ENCODE measurements around the gene CPA2. TPM values are rescaled to one million over a fixed set of nuclear protein-coding genes. Genes with fewer than 3 reads are reported as not detected.

CPA2 gene
- polyA plus RNA-seq, 1 donor: 28.4 TPM

DNA sequence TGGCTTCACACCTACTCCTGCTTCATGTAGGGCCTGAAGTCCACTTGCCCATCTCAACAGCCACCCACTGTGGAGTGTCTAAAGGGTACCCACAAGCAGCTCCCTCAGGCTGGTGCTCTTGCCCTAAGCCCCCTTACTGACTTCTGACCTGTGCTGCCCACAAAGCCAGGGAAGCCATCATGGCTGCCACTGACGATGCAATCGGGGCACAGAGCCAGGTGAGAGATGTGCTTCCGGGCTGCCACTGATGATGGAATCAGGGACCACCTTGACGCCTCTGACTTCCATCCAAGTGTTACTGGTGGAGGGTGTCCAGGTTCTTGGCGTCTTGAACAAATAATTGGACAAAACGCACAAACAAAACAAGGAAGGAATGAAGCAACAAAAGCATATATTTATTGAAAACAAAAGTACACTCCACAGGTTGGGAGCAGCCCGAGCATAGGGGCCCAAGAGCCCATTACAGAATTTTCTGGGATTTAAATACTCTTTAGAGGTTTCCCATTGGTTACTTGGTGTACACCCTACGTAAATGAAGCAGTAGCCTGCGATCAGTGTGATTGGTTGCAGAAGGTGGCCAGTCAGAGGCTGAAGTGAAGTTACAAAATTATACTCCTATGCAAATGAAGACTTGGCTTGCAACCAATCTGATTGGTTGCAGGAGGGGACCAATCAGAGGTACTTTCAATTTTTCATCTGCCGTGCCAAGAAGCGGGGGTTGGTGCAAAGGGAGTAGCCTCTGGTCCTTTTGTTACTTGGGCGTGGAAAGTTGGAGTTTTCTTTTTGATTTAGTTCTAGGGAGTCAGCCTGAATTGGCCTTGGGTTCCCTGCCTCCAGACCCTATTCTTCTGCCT, 4.5 kb downstream of the CPA2 start:
- H3K27ac ChIP-seq (ENCODE audit: low read length): no peak overlapping the region
- H3K4me3 ChIP-seq (ENCODE audit: low read length): no peak overlapping the region
- no peaks in the 10 kb centered on the region for H3K36me3 ChIP-seq (ENCODE audit: control insufficient read depth, insufficient read depth, low read length)
- H3K4me1 ChIP-seq (ENCODE audit: control insufficient read depth, insufficient read depth, low read length): peaks cover 22% of the 10 kb centered on the region
- H3K27me3 ChIP-seq (ENCODE audit: control insufficient read depth, insufficient read depth, low read length): no peaks in the 10 kb centered on the region
- DNase-seq: no peak
- H3K9me3 ChIP-seq (ENCODE audit: control insufficient read depth, low read depth, low read length): no peaks in the 10 kb centered on the region
- WGBS (ENCODE audit: insufficient coverage, low lambda C conversion rate): no CpG with 5 or more reads among the region's 12 CpGs

DNA sequence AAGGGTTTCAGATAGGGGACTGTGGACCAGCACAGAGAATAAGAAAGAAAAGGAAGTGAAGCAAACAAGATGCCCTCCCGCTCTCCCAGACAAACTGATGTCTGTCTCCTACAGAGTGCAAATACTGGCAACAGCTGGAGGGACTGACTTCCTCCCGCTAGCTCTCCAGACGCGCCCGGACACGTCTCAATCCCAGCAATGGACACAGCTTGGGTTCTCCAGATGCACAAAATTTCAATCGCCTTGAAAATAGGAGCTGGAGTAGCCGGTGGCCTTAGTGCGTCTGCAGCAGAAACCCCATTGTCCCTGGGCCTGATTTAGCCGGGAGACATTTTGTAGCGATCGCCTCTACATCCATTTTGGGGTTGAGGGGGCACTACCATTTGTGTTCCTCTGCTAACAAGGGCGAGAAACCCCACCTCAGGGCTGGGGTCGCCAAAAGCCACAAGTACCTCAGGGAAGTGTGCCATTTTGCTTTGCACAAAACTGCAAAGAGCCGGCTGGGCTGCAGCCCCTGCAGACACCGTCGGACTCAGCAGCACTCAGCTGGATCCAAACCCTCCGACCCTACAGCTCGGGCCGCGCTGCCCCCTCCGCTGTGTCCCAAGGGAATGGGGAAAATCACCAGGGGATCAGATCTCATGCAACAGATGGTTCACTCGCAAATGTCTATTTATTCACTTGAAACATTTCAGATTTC, 5.9 kb downstream of the CPA2 start:
- no peaks in the 10 kb centered on the region for H3K27me3 ChIP-seq (ENCODE audit: control insufficient read depth, insufficient read depth, low read length)
- no peak for DNase-seq
- WGBS (ENCODE audit: insufficient coverage, low lambda C conversion rate): no CpG with 5 or more reads among the region's 23 CpGs
- no peaks in the 10 kb centered on the region for H3K9me3 ChIP-seq (ENCODE audit: control insufficient read depth, low read depth, low read length)
- peak overlapping the region; percentile 7 for H3K4me3 ChIP-seq (ENCODE audit: low read length)
- H3K4me1 ChIP-seq (ENCODE audit: control insufficient read depth, insufficient read depth, low read length): peaks cover 16% of the 10 kb centered on the region
- H3K27ac ChIP-seq (ENCODE audit: low read length): peak overlapping the region; percentile 74
- no peaks in the 10 kb centered on the region for H3K36me3 ChIP-seq (ENCODE audit: control insufficient read depth, insufficient read depth, low read length)

DNA sequence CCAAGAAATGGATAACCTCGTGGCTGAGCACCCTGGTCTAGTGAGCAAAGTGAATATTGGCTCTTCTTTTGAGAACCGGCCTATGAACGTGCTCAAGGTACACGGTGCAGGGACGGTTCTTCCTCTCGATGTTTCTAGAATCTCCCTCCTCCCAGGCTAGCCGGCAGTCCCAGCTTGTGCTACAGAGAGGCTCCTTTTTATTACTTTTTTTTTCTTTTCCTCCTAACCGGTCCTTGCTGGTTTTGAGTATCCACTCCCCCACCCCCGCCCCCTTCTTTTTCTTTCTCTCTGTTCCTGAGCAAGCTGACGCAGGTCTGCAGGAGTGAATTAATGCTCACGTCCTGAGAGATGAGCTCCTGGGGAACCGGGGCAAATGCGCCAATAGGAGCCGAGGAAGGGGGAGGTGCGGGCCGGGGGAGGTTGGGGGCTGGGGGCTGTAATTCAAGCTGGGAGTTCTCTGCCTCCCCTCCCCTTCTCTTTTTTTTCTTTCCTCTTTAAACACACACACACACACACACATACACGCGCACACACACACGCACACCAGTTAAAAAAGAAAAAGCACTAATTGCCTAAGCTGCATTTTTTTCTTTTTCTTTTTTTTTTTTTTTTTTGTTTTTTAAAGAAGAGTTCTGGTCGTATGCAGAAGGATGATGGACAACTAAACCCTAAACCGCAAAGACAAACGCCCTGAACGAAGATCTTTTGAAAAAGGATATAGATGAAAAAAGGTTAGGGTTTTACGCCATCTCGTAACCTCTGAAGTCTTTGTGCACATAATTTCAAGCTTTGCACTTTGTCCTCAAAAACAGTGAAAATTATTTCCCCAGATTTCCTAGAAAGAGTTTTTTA, 6.6 kb downstream of the CPA2 start:
- Histone ChIP-seq H3K27me3 (ENCODE audit: control insufficient read depth, insufficient read depth, low read length) (no peaks in the 10 kb centered on the region), H3K27ac (ENCODE audit: low read length) (peak overlapping the region; percentile 74), H3K36me3 (ENCODE audit: control insufficient read depth, insufficient read depth, low read length) (no peaks in the 10 kb centered on the region), H3K9me3 (ENCODE audit: control insufficient read depth, low read depth, low read length) (no peaks in the 10 kb centered on the region), H3K4me1 (ENCODE audit: control insufficient read depth, insufficient read depth, low read length) (peaks cover 16% of the 10 kb centered on the region), H3K4me3 (ENCODE audit: low read length) (peak overlapping the region; percentile 13)
- DNase-seq: peak; percentile 58 to 71
- 23% methylated on average over 8 of the region's 25 CpGs for WGBS (ENCODE audit: insufficient coverage, low lambda C conversion rate)

DNA sequence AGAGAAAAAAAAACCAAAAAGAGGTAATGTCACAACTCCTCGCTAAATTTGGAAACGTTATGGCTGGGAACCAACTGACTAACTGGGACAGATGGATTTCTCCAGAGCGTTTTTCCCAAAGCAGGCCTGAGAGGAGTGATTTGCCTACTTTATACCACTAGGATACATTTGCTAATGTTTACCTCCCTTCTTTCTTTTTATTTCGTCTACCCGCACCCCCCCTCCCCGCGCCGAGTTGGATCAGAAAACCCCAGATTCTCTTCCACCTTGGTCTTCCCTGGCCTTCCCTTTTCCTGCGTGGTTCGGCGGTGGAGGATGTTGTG, 7.2 kb downstream of the CPA2 start:
- WGBS (ENCODE audit: insufficient coverage, low lambda C conversion rate): 0% methylated on average over 1 of the region's 11 CpGs
- Histone ChIP-seq H3K27me3 (ENCODE audit: control insufficient read depth, insufficient read depth, low read length) (no peaks in the 10 kb centered on the region), H3K4me3 (ENCODE audit: low read length) (peak overlapping the region; percentile 13), H3K9me3 (ENCODE audit: control insufficient read depth, low read depth, low read length) (no peaks in the 10 kb centered on the region), H3K36me3 (ENCODE audit: control insufficient read depth, insufficient read depth, low read length) (no peaks in the 10 kb centered on the region), H3K27ac (ENCODE audit: low read length) (peak overlapping the region; percentile 71), H3K4me1 (ENCODE audit: control insufficient read depth, insufficient read depth, low read length) (peaks cover 16% of the 10 kb centered on the region)
- DNase-seq: peak in 1 of 2 donors; percentile 28

DNA sequence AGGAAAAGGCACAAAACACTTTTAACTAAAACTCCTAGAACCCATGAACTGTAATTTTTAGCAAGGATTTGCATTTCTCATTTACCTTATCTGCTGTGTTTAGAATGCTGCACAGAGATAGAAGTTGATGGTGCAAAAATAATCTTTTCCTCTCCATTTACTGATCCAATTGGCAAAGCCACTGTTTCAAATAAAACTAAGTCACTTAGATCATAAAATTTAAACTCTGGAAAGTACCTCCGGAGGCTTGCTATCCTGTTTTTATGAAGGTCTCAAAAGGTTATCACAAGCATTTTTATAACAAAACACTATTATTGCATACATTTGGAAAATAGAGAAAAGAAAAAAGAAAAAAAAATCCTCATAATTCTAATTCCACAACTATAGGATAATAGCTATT, 7.6 kb downstream of the CPA2 start:
- WGBS (ENCODE audit: insufficient coverage, low lambda C conversion rate): 50% methylated on average over 1 of the region's 1 CpG
- H3K9me3 ChIP-seq (ENCODE audit: control insufficient read depth, low read depth, low read length): no peaks in the 10 kb centered on the region
- peaks cover 16% of the 10 kb centered on the region for H3K4me1 ChIP-seq (ENCODE audit: control insufficient read depth, insufficient read depth, low read length)
- H3K27me3 ChIP-seq (ENCODE audit: control insufficient read depth, insufficient read depth, low read length): no peaks in the 10 kb centered on the region
- no peak for DNase-seq
- H3K27ac ChIP-seq (ENCODE audit: low read length): peak overlapping the region; percentile 71
- H3K36me3 ChIP-seq (ENCODE audit: control insufficient read depth, insufficient read depth, low read length): no peaks in the 10 kb centered on the region
- no peak overlapping the region for H3K4me3 ChIP-seq (ENCODE audit: low read length)

DNA sequence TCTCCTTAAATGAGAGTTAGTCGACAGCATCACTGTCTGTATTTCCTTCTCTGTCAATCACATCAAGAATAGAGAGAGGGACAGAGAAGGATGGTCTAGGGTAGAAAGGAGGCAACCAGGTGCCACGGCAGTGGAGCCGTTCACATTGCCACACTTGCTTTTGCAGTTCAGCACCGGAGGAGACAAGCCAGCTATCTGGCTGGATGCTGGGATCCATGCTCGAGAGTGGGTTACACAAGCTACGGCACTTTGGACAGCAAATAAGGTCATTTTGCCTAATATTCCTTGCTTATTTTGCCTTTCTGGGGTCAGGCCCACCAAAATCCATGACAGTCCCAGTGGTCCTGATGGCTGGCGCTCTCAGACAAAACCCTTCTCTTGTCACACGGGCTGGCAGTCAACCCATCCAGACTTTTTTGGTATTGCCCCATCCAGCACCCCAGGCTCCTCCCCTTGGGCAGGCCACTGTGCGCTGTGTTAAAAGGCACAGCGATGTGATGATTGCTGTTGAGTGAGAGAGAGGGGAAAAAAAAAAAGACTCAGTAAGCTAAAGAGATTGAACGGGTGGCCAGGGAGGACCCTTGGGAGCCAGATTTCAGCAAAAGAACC, 8.4 kb downstream of the CPA2 start:
- no peak for DNase-seq
- H3K36me3 ChIP-seq (ENCODE audit: control insufficient read depth, insufficient read depth, low read length): no peaks in the 10 kb centered on the region
- no peak overlapping the region for H3K4me3 ChIP-seq (ENCODE audit: low read length)
- no peaks in the 10 kb centered on the region for H3K27me3 ChIP-seq (ENCODE audit: control insufficient read depth, insufficient read depth, low read length)
- no CpG with 5 or more reads among the region's 11 CpGs for WGBS (ENCODE audit: insufficient coverage, low lambda C conversion rate)
- no peaks in the 10 kb centered on the region for H3K9me3 ChIP-seq (ENCODE audit: control insufficient read depth, low read depth, low read length)
- peaks cover 16% of the 10 kb centered on the region for H3K4me1 ChIP-seq (ENCODE audit: control insufficient read depth, insufficient read depth, low read length)
- peak overlapping the region; percentile 71 for H3K27ac ChIP-seq (ENCODE audit: low read length)

DNA sequence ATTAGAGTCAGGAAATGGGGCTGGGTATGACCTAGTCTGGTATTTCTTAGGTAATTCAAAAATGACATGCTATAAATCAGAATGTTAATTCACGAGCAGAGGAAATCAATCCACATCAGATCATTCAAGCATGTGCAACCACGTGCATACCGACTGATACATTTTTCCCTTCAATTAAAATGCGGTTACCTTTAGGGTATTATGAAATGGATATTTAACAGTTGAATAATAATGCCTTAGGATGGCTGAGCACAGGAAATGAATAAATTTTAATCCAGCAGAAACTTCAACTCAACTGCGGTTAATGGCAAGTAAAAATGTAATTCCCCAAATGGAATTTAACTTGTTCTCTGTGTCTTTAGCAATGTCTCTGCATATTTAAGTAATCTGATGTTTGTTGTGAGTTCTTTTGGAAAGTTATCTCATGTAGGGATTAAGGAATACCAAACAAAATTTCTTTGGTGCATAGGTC, 9.2 kb downstream of the CPA2 start:
- no peaks in the 10 kb centered on the region for H3K36me3 ChIP-seq (ENCODE audit: control insufficient read depth, insufficient read depth, low read length)
- 89% methylated on average over 1 of the region's 5 CpGs for WGBS (ENCODE audit: insufficient coverage, low lambda C conversion rate)
- H3K4me1 ChIP-seq (ENCODE audit: control insufficient read depth, insufficient read depth, low read length): peaks cover 16% of the 10 kb centered on the region
- H3K27me3 ChIP-seq (ENCODE audit: control insufficient read depth, insufficient read depth, low read length): no peaks in the 10 kb centered on the region
- no peak overlapping the region for H3K4me3 ChIP-seq (ENCODE audit: low read length)
- no peaks in the 10 kb centered on the region for H3K9me3 ChIP-seq (ENCODE audit: control insufficient read depth, low read depth, low read length)
- no peak for DNase-seq
- H3K27ac ChIP-seq (ENCODE audit: low read length): no peak overlapping the region

DNA sequence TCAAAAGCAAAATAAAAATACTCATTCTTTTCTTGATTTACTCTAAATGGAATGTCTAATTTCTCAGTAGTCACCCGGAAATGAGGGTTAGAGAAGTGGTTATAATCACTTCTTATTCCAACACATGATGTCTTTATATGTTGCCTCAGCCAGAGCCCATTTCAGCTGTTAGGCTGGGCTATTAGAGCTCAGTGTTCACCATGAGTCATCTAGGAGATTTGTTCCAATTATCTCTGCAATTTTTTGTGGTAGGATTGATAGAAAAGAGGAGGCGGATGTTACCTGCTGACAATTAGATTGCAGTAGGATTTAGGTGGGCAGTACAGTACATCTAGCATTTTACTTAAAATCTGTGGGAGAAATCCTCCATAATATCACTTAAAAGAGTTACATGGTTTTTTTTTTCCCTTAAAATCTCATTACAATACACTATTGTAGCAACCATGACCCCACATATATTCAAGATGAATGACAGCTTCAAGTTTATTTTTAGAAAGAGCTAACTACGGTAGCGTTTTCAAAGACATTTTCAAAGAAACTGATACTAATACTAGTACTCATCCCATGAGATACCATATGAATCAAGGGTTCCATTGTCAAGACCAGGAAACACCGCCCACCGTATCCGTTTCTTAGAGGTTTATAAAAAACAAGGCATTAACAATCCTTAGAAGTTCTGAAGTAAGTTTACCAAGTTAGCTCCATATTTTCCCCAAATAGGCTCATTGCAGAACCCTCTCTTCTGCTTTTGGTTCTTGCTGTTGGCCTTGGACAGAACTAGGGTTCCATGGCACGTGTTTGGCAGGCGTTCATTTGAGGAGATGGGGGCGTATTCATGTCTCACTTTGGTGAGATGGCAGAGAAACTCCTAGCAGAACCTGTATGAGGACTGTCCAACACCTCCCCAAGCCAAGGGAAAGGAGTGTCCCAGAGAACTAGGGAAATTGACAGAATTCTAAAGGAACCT, 10.4 kb downstream of the CPA2 start:
- Histone ChIP-seq H3K27me3 (ENCODE audit: control insufficient read depth, insufficient read depth, low read length) (no peaks in the 10 kb centered on the region), H3K27ac (ENCODE audit: low read length) (no peak overlapping the region), H3K9me3 (ENCODE audit: control insufficient read depth, low read depth, low read length) (no peaks in the 10 kb centered on the region), H3K36me3 (ENCODE audit: control insufficient read depth, insufficient read depth, low read length) (no peaks in the 10 kb centered on the region), H3K4me3 (ENCODE audit: low read length) (no peak overlapping the region), H3K4me1 (ENCODE audit: control insufficient read depth, insufficient read depth, low read length) (peaks cover 14% of the 10 kb centered on the region)
- no CpG with 5 or more reads among the region's 10 CpGs for WGBS (ENCODE audit: insufficient coverage, low lambda C conversion rate)
- DNase-seq: no peak

Data from large intestine (tissue), 3 donors.